HG03378 (cell line): ENCODE measurements around the gene SIK3.
"Not testable (repeated sequence)": the region's sequence is repeated elsewhere in the genome, so short reads cannot be mapped to it uniquely, and the experiment has no call there.

Experiments used
- ATAC-seq: cut with Tn5 transposase; IDR thresholded peaks from one replicate; pipeline ENCODE4 v1.9.1; 2021; ENCODE audit warnings: mild to moderate bottlenecking, moderate library complexity; ENCODE audit not compliant: unreplicated experiment

Gene SIK3

GRCh38 chr11:116847612-116848011 is 250.6 kb downstream of the SIK3 start:
- no peak for ATAC-seq

- ATAC-seq = no peak
Measured at GRCh38 chr11:116844722-116845121, 253.5 kb downstream of the SIK3 start.

- ATAC-seq = no peak
Measured at GRCh38 chr11:116843661-116844060, 254.6 kb downstream of the SIK3 start.

- ATAC-seq = no peak
Measured at GRCh38 chr11:116842909-116843308, 255.3 kb downstream of the SIK3 start.

- ATAC-seq = no peak
Measured at GRCh38 chr11:116842117-116842516, 256.1 kb downstream of the SIK3 start.

- no peak for ATAC-seq
Measured at GRCh38 chr11:116840746-116841296, 257.4 kb downstream of the SIK3 start.

GRCh38 chr11:116840224-116840745 is 257.9 kb downstream of the SIK3 start:
- no peak for ATAC-seq

- no peak for ATAC-seq
Measured at GRCh38 chr11:116838321-116839084, 259.7 kb downstream of the SIK3 start.

- no peak for ATAC-seq
Measured at GRCh38 chr11:116837231-116838091, 260.8 kb downstream of the SIK3 start, which contains the start of gene APOA1. TSS of gene APOA1 (minus strand) at chr11:116837622. CDS start at chr11:116837387, 235 bp downstream.

GRCh38 chr11:116836632-116836991 is 261.6 kb downstream of the SIK3 start:
- no peak for ATAC-seq

GRCh38 chr11:116835791-116836631 is 262.2 kb downstream of the SIK3 start:
- ATAC-seq = peak; percentile 70

GRCh38 chr11:116835042-116835772 is 263.0 kb downstream of the SIK3 start:
- no peak for ATAC-seq

GRCh38 chr11:116834535-116835041 is 263.6 kb downstream of the SIK3 start:
- not testable (repeated sequence) for ATAC-seq

GRCh38 chr11:116833816-116834534 is 264.3 kb downstream of the SIK3 start:
- ATAC-seq = no peak

- ATAC-seq = no peak
Measured at GRCh38 chr11:116833491-116833815, 264.8 kb downstream of the SIK3 start.

GRCh38 chr11:116832350-116833290 is 265.6 kb downstream of the SIK3 start:
- no peak for ATAC-seq

GRCh38 chr11:116831790-116832349 is 266.4 kb downstream of the SIK3 start:
- no peak for ATAC-seq
